GM19238 (cell line): ENCODE measurements around the gene ITIH2.
"Not testable (repeated sequence)": the region's sequence is repeated elsewhere in the genome, so short reads cannot be mapped to it uniquely, and the experiment has no call there.

Experiments
- DNase-seq: peaks from one replicate; pipeline ENCODE4 v3.0.0; 2011; ENCODE audit warnings: low spot score; ENCODE audit not compliant: insufficient read length

ITIH2 gene

DNA sequence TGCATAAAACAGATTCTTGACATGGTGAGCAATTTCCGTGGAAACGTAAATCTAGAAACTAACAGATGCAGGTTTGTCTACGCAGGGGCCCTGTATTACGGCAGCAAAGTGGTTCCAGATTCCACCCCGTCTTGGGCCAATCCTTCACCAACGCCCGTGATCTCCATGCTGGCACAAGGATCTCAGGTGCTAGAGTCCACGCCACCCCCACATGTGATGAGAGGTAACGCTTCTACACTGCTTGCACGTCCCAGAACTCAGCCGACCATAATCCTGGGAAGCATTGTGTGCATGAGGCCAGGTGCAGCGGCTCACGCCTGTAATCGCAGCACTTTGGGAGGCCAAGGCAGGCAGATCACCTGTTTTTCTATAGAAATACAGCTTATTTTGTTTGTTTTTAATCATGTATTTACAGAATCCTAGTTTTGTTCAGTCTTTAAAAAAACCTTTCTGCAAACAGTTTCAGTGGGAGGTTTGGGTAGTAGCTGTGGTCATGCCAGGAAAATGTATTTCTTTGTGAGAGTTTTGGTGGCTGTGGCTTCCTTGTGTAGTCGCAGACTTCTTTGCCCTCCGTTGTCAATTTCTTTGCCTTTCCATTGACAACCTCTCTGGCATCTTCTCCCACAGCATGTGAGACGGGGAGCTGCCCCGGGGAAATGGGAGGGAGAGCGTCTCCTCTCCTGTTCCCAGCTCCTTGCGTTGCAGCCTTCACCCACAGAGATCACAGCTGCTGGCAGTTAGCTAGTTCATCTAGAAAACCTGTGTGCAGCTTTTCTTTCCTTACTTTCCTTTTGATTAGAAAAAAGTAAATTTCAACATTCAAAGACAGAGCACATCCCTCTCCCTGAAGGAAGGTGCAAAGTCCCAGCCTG, 35.7 kb downstream of the ITIH2 start:
- no peak for DNase-seq

DNA sequence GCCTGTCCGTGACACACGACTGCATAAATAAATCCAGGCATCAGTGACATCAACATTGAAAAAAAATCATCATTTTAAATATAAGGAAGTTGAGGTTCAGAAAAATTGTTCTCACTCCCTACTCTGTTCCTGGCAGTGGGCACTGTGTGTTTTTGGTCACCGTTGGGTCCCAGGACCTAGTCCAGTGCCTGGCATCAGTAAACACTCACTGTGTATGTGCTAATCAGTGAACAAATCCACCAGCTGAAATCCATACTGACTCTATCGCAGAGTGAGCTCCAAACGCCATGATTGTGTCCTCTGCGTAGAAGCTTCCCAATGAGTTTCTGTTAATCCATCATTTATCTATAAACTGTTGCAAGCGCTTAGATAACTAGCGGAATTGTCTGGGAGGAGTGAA, 41.2 kb downstream of the ITIH2 start:
- DNase-seq, result no peak

DNA sequence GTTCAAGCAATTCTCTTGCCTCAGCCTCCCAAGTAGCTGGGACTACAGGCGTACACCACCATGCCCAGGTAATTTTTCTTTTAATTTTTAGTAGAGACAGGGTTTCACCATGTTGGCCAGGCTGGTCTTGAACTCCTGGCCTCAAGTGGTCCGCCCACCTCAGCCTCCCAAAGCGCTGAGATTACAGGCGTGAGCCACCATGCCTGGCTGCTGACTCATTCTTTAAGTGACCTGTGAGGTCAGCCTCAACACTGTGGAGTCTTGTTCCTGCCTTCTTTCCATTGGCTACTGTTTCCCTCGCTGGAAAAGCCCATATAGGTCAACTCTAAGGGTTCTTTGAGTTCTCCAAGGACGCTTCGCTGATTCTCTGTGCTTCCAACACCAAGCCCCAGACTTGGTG, 45.5 kb downstream of the ITIH2 start:
- DNase-seq, result not testable (repeated sequence)

DNA sequence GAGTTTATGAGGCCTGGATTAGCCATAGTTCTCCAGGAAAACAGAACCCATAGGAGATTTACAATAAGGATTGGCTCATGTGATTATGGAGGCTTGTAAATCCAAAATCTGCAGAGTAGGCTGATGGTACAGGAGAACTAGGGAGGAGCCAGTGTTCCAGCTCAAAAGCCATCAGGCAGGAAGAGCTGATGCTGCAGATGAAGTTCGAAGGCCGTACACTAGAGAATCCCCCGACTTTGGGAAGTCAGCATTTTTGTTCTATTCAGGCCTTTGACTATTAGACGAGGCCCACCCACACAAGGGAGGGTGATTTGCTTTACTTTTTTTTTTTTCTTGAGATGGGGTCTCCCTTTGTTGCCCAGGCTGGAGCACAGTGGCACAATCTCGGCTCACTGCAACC, 47.1 kb downstream of the ITIH2 start:
- DNase-seq, result no peak

DNA sequence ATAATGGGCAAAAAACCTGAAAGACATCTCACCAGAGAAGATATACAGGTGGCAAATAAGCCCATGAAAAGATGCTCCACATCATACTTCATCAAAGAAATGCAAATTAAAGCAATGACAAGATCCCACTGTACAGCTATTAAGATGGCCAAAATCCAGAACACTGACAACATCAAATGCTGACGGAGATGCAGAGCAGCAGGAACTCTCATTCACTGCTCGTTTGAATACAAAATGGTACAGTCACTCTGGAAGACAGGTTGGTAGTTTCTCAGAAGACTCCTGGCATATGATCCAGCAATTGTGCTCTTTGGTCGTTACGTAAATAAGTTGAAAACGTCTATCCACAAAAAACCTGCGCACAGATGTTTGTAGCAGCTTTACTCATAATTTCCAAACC, 49.1 kb downstream of the ITIH2 start:
- no peak for DNase-seq

DNA sequence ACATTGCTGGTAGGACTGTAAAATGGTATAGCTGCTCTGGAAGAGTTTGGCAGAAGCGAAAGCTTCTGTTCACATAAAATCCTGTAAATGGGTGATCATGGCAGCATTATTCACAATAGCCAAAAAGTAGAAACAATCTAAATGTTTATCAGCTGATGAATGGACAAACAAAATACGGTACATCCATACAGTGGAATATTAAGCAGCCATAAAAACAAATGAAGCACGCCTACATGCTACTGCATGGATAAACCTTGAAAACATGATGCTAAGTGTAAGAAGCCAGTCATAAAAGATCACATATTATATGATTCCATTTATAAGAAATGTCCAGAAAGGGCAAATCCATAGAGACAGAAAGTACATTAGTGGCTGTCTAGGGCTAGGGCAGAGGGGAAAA, 52.0 kb downstream of the ITIH2 start:
- DNase-seq, result no peak

DNA sequence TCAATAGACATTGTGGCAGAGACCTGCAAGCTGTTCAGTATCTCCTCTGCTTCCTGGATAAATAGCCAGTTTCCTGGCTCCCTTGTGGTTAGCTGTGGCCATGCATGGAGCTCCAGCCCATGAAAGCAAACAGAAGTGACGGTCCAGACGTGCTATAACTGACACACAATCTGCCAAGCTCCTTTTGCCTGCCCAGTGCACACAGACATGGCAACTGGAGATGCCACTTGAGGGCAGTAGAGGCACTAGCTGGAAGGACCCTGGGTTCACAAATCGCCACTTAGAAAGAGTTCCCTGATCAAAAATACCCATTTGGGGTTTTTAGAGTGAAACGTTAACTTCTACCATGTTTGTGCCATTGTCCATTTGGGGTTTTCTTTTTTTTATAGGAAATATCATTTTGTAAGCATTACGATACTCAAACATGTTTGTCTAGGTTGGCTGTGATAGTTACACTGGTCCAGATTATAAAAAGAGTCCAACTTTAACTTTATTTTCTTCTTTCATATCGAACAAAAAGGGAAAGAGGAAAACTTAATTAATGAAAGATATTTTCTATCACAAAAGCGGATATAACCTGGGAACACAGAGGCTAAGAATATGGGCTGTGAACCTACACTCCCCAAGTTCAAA, 53.4 kb downstream of the ITIH2 start:
- no peak for DNase-seq

DNA sequence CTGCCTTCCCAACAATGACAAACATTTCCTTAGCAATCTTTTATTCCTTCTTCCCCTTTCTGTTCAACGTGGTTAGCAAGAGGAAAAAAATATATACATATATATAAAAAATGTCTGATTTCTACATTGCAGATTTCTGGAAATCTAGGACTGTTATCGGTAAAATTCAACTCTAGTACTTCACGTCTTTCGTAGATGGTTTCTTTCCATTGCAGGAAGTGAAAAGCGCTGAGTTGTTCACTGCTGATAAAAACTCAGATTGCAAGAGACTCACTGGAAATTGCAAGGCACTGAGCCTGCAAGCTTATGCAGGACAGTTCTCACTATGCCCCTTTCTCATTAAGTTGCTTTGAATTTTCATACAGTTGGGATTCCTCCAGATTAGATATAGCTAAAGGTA, 60.8 kb downstream of the ITIH2 start:
- no peak for DNase-seq

DNA sequence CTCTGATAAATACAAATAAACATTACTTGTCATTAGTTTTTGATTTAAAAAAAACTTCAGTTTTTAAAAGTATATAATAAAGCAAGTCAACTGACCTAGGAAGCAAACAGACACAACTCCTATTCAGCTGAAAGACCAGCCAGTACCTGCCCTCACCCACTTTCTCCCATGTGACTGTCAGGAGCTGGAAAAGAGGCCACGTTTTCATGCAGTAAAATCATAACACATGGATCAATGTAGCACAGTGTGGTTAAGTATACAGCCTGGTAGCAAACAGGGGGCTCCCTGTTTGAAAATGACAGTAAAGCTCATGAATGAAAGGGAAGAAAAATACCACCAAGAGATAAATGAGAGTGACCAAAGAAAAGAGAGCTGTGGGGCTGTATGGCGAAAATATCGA, 63.1 kb downstream of the ITIH2 start:
- no peak for DNase-seq

DNA sequence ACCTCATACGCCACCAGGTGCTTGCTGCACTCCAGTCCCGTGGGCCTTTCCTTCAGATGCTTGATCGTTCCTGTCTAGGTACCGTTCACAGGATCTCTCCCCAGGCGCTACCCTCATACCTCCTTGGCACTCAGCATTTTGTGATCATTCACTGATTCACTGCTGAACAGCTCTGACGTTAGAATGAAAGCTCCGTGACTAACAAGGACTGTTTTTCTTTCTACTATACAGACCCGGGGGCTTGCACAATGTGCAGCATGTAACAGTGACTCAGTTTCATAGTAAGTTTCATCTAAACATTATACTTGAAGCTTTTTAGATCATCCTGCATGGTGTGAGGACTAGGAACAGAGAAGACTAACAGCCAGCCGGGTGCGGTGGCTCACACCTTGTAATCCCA, 64.1 kb downstream of the ITIH2 start:
- DNase-seq, result no peak

DNA sequence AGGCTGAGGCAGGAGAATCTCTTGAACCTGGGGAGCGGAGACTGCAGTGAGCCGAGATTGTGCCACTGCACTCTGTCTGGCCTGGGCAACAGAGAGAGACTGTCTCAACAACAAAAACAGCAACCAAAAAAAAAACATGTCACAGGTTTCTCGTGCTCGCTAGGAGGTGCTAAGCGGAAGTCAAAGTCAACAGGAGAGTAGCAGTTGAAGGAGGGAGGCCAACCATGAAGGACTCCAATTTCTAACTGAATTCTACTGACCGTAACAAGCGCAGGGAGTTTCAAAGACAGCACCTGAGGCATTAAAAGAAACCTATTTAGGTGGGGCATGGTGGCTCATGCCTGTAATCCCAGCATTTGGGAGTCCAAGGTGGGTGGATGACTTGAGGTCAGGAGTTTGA, 65.3 kb downstream of the ITIH2 start:
- DNase-seq, result no peak

DNA sequence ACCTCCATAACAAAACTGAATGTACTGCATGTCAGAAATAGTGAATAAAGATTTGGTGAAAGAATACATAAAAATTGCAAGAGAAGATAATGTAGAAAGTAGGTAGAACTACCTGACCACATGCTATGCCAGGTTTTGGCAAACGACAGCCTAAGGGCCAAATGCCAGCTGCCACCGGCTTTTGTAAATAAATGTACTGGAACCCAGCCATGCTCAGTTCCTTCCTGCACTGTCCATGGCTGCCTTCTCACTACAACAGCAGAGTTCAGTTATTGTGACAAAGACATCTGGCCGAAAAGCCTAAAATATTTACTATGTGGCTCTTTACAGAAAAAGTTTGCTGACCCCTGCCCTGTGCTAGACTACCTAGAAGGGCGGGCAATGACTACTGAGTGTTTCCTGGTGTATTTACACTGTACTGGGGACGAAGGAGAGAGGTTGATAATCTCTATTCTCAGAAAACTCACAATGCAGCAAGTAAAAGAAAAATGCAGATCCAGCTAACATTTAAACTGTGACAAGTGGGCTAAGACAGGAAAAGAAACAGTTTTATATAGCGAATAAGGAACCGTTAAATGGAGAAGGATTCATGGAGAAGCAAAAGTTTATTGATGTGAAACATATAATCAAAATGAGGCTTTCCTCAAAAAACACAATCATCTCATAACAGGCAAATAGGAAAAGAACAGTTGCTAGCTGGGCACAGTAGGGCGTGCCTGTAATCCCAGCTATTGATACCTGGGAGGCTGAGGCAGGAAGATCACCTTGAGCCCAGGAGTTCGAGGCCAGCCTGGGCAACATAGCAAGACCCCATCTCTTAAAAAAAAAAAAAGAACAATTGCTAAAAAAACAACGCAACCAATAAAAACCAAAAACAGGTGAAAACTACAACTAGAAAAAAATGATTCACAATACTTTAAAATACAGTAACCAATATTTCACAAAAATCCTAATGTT, 71.0 kb downstream of the ITIH2 start:
- no peak for DNase-seq

DNA sequence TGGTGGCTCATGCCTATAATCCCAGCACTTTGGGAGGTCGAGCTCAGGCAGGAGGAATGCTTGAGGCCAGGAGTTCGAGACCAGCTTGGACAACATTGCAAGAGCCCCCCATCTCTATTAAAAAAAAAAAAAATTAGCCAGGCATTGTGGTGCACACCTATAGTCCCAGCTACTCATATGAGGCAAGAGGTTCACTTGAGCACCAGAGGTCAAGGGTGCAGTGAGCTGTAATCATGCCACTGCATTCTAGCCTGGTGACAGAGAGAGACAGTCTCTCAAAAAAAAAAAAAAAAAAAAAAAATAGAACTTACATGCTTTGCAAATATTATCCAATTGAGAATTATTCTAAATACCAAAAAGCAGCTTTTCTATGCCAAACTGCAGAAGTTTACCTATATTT, 73.7 kb downstream of the ITIH2 start:
- DNase-seq, result no peak

DNA sequence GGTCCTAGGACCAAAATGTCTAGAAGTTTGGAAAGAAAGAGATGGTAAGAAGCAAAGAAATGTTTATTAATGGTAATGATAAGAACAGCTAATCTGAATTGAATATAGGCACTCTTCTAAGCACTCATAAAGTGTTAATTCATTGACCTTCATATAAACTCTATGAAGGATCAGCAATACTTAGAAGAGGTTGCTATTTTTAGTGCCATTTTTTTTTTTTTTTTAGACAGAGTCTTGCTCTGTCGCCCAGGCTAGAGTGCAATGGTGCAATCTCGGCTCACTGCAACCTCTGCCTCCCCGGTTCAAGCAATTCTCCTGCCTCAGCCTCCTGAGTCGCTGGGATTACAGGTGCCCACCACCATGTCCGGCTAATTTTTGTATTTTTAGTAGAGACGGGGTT, 79.1 kb downstream of the ITIH2 start:
- not testable (repeated sequence) for DNase-seq

DNA sequence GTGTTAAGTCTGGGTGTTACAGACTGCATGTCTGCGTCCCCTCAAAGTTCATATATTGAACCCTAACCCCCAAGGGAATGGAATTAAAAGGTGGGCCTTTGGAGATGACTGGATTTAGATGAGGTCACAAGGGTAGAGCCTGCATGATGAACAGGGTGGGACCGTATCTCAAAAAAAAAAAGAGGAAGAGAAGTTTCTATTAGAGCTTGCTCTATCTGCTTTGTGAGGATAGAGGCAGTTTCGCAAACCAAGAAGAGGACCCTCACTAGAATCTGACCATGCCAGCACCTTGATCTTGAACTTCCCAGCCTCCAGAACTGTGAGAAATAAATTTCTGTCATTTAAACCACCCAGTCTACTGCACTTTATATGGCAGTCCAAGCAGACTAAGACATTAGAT, 83.3 kb downstream of the ITIH2 start:
- no peak for DNase-seq

DNA sequence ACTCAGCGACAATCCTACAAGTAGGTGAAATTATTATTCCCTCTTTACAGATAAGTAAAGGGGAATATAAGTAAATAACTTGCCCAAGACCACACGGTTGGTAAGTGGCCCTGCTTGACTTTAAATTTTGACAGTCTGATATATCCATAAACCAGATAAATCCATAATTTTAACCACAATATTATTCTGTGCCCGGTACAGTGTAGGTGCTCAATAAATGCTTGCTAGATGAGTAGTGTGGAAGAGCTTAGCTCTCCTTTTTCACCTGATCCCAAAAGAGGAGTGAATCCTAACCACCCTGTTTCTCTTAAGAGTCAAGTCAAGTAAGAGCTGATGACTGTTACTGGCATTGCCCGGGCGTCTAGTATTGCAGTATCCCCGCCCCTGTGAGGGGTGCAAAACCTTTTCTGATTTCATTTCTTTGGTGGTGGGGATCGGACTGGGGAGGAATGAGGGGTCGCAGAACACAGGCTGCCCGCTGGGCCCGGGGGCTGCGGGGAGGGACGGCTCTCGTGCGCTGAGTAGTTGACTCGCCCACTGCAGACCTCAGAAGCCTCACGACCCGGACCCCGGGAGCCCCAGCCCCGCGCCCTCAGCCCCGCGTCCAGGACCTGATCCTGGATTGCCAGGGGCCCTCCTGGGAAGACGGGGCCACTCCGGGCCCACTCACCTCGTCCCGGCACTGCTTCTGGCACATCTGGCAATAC, 84.2 kb downstream of the ITIH2 start:
- no peak for DNase-seq

DNA sequence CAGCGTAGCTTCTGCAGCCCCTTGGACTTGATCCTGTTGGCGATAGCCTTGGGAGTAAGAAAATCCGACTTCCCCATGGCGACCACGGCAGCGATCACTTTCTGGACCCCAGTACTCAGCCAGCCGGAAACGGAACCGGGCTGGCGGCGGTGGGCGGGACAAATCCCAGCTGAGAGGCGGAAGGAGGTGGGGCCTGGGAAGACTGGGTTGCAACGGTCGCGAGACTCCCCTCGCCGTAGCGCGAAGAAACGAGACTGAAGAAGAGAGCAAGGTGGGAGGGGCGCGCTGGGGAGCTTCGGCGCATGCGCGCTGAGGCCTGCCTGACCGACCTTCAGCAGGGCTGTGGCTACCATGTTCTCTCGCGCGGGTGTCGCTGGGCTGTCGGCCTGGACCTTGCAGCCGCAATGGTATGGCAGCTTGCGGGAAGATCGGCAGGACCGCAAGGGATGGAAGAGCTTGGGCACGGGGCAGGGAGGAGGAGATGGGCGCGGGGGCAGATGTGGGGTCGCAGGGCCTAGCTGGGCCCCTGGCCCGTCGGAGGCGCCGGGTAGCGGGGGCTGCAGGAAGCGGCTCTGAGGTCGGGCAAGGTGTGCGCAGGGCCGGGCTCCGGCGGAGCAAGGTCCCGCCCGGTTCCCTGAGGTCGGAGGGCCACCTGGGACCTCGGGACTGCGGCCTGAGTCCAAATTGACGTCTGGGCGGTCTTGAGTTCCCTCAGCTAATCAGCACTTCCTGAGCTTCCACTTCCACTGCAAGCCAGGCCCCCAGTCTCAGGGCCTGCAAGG, 84.9 kb downstream of the ITIH2 start, which contains the start of the genes ATP5F1C and KIN:
Gene ATP5F1C (plus strand): TSS at position 321 of the 782 bp plus-strand sequence. CDS start 31 bp downstream, at position 352.
Gene KIN (minus strand): TSS at position 137 of the 782 bp plus-strand sequence. CDS start 60 bp downstream, at position 77.
- DNase-seq, result peak; percentile 91

DNA sequence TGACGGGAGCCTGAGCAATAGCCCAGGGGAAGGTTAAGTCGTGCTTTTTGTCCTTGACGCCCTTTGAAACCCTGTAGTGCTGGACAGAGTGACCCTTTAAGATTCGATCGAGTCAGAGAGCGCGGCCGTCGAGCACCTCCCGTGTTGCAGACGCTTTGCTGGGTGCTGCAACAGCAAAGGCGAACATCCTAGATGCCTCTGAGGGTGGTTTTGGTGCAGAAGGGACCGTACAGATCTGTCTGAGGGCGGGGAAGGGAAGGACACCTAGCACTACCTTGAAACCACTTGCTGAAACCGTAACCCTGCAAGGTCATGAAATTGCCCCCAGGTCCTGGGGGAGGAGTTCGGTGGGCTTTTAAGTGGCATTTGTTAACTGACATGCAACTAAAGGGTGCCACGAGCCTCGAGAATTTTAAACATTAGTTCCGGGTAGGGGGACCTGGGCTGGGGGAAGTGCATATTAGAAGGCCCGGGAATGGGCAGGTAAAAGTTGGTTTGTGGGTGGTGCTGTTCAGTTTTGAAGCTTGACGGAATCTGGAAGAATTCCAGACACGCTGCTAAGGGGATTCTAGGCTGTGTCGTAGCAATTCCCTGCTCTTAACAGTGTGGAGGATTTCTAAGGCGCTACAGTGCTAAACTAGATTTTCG, 85.6 kb downstream of the ITIH2 start:
- no peak for DNase-seq

DNA sequence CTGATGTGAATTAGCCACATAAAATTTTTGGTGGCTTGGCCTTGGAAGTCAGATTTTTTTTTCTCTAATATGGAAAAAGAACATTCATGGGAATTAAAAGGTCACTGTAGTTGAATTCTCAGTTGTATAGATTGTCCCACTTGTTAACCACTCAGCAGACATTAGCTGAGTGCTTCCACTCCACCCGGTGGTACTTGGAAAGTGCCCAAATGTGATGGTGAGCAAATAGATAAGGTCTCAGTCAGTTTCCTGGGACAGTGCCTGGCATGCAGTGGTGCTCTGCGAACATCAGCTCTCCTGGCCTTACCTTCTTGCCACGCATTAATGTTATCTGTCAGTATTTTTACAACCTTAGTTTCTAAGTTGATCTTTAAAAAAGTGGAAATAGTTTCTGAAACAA, 86.3 kb downstream of the ITIH2 start:
- no peak for DNase-seq

DNA sequence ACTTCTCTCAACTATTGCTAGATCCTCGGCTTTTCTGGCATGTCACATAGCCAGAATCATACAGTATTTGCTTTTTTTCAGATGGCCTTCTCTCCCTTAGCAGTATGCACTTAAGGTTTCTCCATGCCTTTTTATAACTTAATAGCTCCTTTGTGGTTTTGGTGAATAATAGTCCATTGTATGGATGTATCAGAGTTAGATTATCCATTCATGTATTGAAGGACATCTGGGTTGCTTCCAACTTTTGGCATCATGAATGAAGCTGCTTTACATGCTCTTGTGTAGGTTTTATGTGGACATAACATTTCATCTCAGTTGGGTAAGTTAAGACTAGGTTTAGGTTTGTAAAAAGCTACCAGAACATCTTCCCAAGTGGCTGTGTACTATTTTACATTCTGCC, 89.4 kb downstream of the ITIH2 start:
- no peak for DNase-seq
